Nephron (organoid): ENCODE results near the gene SMAD3.
A peak's percentile ranks its signal among the peaks of the same experiment; 100 is the strongest.

Source experiments
- H3K27ac Mint-ChIP-seq, 3 experiments: 2 replicates each; pipeline ENCODE4 v1.8.0; 2020; ENCODE audit warnings: mixed read lengths in 3 of 3, mild to moderate bottlenecking in 2 of 3, moderate library complexity in 1 of 3
- H3K27me3 Mint-ChIP-seq: 2 replicates; pipeline ENCODE4 v1.8.0; 2021; ENCODE audit warnings: low read depth, mild to moderate bottlenecking, moderate library complexity, mixed read lengths
- H3K36me3 Mint-ChIP-seq: 2 replicates; pipeline ENCODE4 v1.8.0; 2020; ENCODE audit warnings: low read depth, mixed read lengths
- H3K4me1 Mint-ChIP-seq: 2 replicates; pipeline ENCODE4 v1.8.0; 2020; ENCODE audit warnings: mixed read lengths
- H3K4me3 Mint-ChIP-seq, 3 experiments: 2 replicates each; pipeline ENCODE4 v1.8.0; 2020; ENCODE audit warnings: mild to moderate bottlenecking in 3 of 3, mixed read lengths in 3 of 3, moderate library complexity in 2 of 3
- H3K9me3 Mint-ChIP-seq: 2 replicates; pipeline ENCODE4 v1.8.0; 2020; ENCODE audit warnings: mixed read lengths
- TF ChIP-seq, protein P1 (sequence below), 3 experiments: fragments of 200-600 bp; sonication (generic); IDR thresholded peaks; one replicate each; pipeline ENCODE4 v1.5.0; 2021; ENCODE audit warnings: antibody characterized with exemption in 3 of 3; ENCODE audit not compliant: unreplicated experiment in 3 of 3

The SMAD3 gene

DNA sequence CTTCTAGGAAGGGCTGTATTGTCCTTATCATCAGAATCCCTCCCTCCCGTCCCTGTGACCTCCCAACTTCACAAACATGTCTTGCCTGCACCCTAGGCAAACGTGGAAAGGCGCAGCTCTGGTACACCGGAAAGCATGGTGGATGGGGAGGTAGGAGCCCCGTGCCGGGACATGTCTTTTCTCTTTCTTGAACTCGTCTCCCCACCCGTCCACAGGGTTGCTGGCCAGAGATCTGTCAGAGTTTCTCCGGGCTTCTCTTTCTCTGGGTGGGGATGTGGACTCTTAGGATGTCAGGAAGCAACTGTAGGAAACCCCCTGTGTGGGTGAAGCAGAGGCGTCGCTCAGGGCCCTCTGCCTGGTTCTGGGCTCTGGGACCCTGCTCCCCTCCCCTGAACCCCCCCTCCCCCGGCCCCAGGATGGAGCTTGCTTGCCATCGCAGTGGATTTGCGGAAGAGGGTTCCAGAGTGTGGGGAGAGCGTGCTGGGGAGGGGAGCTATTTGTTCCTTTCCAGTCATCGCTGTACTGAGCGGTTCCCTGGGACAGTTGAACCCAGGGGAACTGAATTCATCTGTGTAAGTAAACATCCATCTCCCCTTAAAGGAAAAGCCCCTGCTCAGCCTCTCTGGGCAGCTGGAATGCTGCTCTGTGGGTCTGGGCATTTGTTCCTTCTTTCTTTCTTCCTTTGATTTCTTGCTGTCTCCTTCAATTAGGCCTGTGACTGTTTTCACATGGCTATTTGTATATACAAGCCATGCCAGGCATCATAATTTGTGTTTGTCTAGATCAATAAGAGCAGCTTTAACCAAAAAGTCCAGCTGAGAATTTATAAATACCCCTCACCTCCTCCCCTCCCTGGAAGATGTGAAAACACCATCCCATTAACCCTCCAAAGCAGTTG, 72.8 kb downstream of the SMAD3 start:
- TF ChIP-seq, protein P1, sequence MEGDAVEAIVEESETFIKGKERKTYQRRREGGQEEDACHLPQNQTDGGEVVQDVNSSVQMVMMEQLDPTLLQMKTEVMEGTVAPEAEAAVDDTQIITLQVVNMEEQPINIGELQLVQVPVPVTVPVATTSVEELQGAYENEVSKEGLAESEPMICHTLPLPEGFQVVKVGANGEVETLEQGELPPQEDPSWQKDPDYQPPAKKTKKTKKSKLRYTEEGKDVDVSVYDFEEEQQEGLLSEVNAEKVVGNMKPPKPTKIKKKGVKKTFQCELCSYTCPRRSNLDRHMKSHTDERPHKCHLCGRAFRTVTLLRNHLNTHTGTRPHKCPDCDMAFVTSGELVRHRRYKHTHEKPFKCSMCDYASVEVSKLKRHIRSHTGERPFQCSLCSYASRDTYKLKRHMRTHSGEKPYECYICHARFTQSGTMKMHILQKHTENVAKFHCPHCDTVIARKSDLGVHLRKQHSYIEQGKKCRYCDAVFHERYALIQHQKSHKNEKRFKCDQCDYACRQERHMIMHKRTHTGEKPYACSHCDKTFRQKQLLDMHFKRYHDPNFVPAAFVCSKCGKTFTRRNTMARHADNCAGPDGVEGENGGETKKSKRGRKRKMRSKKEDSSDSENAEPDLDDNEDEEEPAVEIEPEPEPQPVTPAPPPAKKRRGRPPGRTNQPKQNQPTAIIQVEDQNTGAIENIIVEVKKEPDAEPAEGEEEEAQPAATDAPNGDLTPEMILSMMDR (IDR thresholded peaks at IDR 0.05; ENCODE audit: unreplicated experiment in 3 of 3), result no peak
- peaks cover 94% of the 10 kb centered on the region for H3K4me1 Mint-ChIP-seq
- no peaks in the 10 kb centered on the region for H3K9me3 Mint-ChIP-seq
- peak overlapping the region; percentile 86 to 94 (median 88) for H3K27ac Mint-ChIP-seq
- no peaks in the 10 kb centered on the region for H3K36me3 Mint-ChIP-seq
- H3K4me3 Mint-ChIP-seq, result peak overlapping the region; percentile 4 to 55 (median 40)
- H3K27me3 Mint-ChIP-seq, result no peaks in the 10 kb centered on the region

DNA sequence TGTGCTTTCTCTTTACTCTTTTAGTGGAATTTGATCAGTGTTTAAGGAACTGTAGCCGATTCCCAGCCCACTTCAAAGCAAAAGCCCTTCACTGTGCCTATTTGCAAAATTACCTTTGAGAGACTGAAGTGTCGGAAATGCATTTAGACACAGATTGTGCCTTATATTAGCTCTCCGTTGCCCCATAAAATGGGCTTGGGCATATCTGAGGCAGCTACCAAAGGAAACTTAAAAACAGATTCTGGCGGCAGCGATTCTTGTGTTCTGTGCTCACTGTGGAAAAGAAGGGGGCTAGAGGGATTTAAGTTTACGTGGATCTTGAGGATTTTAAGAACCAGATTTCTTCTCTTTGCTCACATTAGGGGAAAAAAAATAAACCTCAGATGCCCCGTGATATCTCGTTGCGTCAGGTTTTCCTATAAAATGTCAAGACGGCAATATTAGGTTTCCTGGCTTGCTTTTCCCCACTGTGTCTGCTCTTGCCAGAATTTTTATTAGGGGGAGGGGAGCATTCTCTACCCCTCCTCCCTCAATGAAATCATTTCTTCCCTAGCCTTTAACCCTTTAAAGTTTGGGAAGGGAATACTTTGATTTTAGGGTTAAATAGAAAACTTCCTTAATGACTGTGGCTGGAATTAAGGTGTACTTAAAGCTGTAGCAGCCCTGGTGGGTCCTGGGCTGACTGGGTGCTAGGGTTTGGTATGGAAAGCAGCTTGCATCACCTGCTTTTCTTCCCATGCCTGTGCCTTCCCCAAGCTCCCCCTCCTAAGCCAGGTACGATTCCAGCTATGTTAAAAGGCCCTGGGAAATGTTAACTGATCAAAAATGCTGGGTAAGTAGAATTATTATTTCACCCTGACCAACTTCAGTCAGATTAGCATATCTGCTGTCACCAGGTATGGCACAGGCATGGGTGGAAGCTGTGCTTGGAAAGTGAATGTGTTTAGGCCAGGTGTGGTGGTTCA, 73.8 kb downstream of the SMAD3 start:
- Mint-ChIP-seq H3K27me3 (no peaks in the 10 kb centered on the region), H3K4me3 (peak overlapping the region; percentile 9 to 55 (median 27)), H3K27ac (peak overlapping the region; percentile 86 to 94 (median 88)), H3K4me1 (peaks cover 91% of the 10 kb centered on the region), H3K9me3 (no peaks in the 10 kb centered on the region), H3K36me3 (no peaks in the 10 kb centered on the region)
- TF ChIP-seq, protein P1 (IDR thresholded peaks at IDR 0.05; ENCODE audit: unreplicated experiment in 3 of 3), result no peak

DNA sequence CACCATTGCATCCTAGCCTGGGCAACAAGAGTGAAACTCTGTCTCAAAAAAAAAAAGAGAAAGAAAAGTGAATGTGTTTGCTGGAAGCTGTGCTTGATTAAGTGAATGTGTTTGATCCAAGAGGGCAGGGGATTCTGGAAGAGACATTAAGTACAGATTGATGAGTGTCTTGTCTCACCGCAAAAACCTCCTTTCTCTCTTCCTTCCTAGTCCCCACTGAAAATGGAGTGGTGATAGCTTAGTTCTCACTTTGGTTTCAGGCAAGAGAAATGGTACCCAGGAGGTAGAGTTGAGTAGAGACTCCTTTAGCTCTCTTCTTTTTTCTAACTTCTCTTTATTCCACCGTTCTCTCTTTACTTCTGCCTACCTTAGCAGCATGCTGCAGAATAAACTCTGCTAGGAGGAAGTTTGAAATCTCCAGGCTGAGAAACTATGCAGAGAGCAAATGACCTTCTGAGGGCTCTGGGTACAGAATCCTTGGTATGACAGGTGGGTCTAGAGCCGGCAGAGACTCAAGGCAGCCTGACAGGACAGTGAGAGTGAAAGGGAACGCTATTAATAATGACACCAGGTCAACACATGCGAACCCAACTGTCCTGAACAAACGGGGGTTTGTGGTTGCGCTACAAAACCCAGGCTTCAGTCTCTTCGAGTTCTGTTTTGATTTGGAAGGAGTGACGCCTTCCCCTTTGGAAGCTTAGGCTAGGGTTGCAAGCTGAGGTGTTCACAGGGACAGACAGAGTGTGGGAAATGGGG, 74.9 kb downstream of the SMAD3 start:
- Mint-ChIP-seq H3K36me3 (no peaks in the 10 kb centered on the region), H3K27ac (peak overlapping the region; percentile 58 to 94 (median 67)), H3K27me3 (no peaks in the 10 kb centered on the region), H3K9me3 (no peaks in the 10 kb centered on the region), H3K4me3 (peak overlapping the region in 2 of 3 experiments; percentile 5 to 41), H3K4me1 (peaks cover 93% of the 10 kb centered on the region)
- TF ChIP-seq, protein P1 (IDR thresholded peaks at IDR 0.05; ENCODE audit: unreplicated experiment in 3 of 3), result no peak

DNA sequence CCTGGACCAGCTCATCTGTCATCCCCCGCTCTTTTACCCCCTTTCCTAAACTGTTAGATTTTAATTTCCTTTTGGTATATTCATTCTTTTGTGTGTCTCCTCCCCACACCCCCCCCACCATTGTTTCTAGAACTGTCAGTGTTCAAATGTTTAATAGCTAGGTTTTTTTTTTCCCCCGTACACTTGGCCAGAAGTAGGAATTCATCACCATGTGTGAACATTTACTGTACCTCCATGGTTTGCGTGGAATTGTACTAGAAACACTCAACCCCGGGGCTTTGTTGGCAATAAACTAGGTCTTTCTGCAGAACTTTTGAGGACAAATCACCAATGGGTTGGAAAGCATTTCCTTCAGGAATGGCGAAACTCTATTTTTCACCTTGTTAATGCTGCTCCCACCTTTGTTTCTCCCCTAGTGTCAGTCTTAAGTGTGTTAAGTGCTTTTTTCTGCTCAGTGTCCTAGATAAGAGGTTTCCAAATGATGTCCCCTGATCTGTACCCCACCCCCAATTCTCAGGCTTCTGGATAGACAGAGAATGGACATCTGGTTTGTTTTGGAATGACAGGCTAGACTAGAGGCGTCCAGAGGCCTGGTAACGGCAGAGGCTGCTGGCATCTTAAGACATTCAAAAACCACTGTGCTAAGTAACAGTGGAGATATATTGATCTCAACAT, 76.8 kb downstream of the SMAD3 start:
- H3K9me3 Mint-ChIP-seq, result no peaks in the 10 kb centered on the region
- TF ChIP-seq, protein P1 (IDR thresholded peaks at IDR 0.05; ENCODE audit: unreplicated experiment in 3 of 3), result no peak
- no peaks in the 10 kb centered on the region for H3K36me3 Mint-ChIP-seq
- H3K27me3 Mint-ChIP-seq, result no peaks in the 10 kb centered on the region
- H3K27ac Mint-ChIP-seq, result peak overlapping the region; percentile 55 to 94 (median 66)
- peaks cover 97% of the 10 kb centered on the region for H3K4me1 Mint-ChIP-seq
- H3K4me3 Mint-ChIP-seq, result peak overlapping the region in 2 of 3 experiments; percentile 7 to 25

DNA sequence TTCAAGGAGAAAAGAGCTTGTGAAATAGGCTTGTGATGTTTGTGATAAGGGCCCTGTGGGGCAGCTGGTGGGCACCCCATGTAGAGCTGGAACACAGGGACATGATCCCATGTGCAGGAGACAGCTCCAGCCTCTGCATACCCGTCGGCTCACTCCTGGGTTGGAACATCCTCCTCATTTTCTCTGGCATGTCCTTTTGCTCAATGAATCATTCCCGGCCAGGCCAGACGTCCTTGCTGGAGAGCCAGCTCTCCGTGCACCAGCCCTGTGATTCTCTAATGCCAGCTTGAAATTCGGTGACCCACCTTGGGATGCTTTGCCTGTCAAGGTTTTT, 77.3 kb downstream of the SMAD3 start:
- TF ChIP-seq, protein P1 (IDR thresholded peaks at IDR 0.05; ENCODE audit: unreplicated experiment in 3 of 3), result no peak
- Mint-ChIP-seq H3K4me1 (peaks cover 97% of the 10 kb centered on the region), H3K27ac (peak overlapping the region; percentile 55 to 94 (median 66)), H3K9me3 (no peaks in the 10 kb centered on the region), H3K27me3 (no peaks in the 10 kb centered on the region), H3K36me3 (no peaks in the 10 kb centered on the region), H3K4me3 (peak overlapping the region in 2 of 3 experiments; percentile 7 to 25)
